Uterus (tissue), 2 donors: Measurements from ENCODE around the gene RBFOX1.

Experiments
- CTCF ChIP-seq, 4 experiments: fragments of 200-600 bp in 2 of 4; fragments of 450-650 bp in 2 of 4; sonication (generic) in 2 of 4; IDR thresholded peaks; one replicate each; pipeline ENCODE4 v1.5.1; 2016 to 2019; ENCODE audit warnings: antibody characterized with exemption in 4 of 4, mild to moderate bottlenecking in 2 of 4, moderate library complexity in 1 of 4
- POLR2A ChIP-seq, 2 donors: fragments of 450-650 bp; IDR thresholded peaks; one replicate each; pipeline ENCODE4 v1.6.1; 2016; ENCODE audit warnings: antibody characterized with exemption in 2 of 2, mild to moderate bottlenecking in 1 of 2, moderate library complexity in 1 of 2

GRCh38 chr16:7613518-7613917 lies 280.9 kb downstream of the RBFOX1 start:
- TF ChIP-seq CTCF (IDR thresholded peaks at IDR 0.05), result no peak
- no peak for TF ChIP-seq POLR2A (IDR thresholded peaks at IDR 0.05)
